EL (cell line): ENCODE data around the gene CFAP52.
"Not testable (repeated sequence)": the region's sequence is repeated elsewhere in the genome, so short reads cannot be mapped to it uniquely, and the experiment has no call there.

Experiments used
- DNase-seq: peaks from one replicate; pipeline ENCODE4 v3.0.0-alpha.2; 2016

The CFAP52 gene

DNA sequence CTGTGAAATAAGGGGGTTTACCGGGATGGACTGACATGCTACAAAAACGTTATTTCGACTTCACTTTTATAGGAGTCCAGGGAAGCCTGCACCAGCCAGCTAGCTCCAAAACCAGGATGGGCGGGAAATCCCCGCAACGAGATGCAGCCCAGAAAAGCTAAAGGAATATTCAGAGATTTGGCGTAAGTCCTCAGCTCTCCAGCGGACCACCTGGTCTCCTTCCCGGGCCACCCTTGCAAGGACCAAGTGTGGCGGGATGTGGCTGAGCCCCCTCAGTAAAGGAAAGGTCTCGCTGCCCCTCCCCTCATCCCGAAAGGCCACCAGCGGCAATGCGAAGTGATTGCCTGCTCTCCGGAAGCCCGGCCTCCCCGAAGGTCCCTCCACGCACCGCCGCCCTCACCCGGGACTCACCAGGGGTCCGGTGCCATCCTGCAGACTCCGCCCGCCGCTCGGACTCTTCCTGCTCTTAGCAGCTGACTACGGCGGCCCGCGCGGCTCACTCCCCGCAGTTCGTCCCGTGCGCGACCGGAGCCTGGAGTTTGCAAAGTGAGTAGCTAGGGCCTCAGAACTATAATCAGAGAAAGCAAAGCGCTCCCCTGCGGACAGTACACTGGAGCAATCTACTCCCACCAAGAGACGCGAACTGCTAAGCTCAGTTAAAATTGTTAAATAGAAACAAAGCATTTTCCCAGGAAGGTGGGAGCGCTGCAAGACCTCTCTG, 901 bp upstream of the CFAP52 start, which contains the start of gene STX8:
Gene STX8, minus strand, starts transcription at position 440 of the 721 bp plus-strand sequence. Its CDS starts 12 bp downstream, at position 428.
- peak; percentile 89 for DNase-seq

DNA sequence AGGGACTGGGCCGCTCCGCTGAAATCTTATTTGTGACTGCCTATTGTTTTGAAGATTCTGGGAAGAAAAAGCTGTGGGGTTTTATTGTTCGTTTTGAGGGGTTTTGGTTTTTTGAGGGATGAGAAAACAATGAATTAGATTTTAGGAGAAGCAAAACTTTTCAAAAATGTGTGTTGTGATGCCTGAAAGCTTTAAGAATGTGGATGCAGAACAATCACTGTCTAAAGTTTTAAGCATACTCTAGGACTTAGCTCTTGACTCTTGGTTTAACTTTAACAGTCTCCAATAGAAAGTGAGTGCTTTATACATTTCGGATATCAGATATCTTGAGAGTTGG, 899 bp downstream of the CFAP52 start:
- no peak for DNase-seq

DNA sequence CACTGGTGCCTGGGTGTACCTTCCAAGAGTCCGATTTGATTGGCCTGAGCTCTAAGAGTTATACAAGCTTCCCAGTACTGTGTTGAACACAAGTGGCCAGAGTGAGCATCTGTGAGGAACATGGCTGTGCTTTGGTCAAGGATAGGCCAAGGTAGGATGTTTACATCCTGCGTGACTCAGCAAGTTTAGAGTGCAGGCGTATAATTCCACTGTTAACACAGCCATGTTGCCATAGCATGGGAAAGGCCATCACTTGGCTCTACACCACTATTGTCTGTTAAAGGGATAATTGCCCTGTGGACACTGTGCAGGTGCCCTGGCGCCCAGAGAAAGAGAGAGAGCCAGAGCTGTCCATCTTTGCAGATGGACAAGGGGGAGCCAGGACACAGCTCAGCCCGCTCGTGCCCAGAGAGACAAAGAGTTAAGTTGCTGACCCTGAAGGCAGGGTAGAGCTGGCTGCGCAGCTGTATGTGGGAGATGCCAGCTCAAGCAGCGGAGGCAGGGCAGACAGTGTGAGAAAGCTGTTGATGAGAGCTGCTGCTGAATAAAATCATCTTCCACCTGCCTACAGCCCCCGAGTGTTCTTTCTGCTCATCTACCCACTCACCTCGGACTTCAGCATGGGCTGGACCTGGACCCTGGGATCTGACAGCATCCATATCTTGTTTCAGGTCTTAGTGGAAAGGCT, 11.7 kb downstream of the CFAP52 start:
- DNase-seq: no peak

DNA sequence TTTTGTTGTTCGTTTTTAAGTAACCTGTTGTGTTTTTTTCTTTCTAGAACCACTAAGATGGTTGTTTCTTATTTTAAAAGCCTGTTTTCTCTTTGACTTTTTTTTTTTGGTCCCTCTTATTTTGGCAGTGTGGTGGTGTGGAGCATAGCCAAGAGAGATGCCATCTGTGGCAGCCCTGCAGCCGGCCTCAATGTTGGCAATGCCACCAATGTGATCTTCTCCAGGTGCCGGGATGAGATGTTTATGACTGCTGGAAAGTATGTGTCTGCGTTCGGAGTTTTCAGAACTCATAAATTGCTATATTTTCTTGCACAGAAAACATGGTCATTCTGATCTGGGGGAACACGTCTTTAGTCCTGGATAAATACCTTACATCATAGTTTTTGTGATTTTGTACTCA, 17.6 kb downstream of the CFAP52 start:
- no peak for DNase-seq

DNA sequence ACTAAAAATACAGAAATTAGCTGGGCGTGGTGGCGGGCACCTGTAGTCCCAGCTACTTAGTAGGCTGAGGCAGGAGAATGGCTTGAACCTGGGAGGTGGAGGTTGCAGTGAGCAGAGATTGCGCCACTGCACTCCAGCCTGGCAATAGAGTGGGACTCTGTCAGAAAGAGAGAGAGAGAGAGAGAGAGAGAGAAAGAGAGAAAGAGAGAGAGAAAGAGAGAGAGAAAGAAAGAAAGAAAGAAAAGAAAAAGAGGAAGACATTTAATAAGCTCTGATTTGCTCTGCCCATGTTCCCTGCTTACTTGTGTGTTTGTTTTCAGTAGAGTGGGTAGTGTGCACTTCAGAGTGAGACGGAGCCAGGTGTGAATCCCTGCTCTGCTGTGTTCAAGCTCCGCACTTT, 21.2 kb downstream of the CFAP52 start:
- not testable (repeated sequence) for DNase-seq

DNA sequence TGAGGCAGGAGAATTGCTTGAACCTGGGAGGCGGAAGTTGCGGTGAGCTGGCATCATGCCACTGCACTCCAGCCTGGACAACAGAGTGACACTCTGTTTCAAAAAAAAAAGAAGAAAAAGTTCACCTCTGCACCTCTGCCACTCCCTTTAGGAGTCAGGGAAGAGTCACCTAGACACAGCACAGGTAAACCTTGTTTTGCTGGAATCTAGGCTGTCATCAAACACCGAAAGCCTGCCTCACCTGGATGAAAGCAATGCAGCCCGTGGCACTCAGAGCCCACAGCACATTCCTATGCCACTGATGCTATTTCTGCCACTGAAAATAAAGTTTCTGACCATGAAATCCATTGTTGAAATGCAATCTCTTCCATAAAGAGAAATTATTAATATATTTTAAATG, 22.2 kb downstream of the CFAP52 start:
- DNase-seq: no peak

DNA sequence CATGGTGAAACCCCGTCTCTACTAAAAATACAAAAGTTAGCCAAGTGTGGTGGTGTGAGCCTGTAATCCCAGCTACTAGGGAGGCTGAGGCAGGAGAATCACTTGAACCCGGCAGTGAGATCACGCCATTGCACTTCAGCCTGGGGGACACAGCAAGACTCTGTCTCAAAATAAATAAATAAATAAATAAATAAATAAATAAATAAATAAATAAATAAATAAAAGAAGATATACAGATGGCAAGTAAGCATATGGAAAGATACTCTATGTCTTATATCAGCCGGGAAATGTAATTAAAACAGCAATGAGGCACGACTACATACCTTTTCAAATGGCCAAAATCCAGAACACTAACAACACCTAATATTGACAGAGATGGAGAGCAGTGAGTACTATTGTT, 28.1 kb downstream of the CFAP52 start:
- DNase-seq: not testable (repeated sequence)

DNA sequence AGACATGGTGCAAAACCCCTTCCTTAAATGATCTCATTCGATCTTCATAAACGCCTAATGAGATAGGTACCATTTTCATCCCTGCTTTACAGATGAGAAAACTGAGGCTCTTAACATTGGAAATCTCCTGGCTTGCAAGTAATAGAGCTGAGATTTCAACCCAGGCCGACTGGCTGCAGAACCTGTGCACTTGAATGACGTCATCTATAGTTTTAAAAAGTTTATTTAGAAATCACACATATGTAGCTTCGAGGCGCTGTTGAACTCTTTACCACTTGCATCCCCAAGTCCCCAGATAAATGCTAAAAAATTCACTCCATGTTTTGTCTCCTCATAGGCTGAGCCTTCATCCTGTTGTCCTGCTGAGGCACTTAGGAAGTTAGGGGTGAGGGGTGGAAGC, 30.0 kb downstream of the CFAP52 start:
- no peak for DNase-seq

DNA sequence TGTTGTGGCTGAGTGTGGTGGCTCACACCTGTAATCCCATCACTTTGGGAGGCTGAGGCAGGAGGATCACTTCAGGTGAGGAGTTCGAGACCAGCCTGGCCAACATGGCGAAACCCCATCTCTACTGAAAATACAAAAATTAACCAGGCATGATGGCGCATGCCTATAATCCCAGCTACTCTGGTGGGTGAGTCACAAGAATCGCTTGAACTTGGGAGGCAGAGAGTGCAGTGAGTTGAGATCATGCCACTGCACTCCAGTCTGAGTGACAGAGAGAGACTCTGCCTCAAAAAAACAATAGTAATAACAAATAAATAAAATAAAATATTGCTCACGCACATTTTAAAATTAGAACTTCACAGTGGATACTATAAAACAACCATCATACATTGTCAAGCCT, 30.6 kb downstream of the CFAP52 start:
- DNase-seq: not testable (repeated sequence)

DNA sequence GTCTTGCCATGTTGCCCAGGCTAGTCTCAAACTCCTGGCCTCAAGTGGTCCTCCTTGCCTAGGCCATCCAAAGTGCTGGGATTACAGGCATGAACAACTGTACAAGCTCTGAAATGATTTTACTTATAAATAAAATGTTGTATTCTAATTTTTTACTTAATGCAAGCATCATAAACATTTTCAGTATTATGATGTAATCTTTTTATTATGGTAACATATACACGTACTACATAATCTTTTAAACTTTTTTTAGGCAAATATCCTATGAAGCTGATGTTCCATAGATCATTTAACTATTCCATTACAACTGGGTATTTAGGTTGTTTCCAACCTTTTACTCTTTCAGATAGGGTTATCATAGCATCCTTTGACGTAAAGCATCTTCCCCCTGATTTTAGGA, 35.1 kb downstream of the CFAP52 start:
- no peak for DNase-seq

DNA sequence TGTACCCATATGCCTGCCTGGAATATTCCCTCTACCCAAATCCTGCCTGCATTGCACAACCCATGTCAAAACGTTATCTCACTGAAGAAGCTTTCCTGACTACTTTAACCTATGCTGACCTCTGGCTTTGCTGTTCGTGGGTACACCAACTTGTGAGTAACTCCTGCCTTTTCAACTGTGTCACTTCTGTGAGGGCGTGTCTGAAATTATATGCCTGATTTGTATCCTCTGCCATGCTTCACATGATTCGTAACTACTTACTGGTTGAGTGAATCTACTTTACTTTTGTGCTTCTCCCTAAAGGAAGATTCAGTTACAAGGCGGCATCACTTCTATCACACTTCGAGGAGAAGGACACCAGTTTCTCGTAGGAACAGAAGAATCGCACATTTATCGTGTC, 35.6 kb downstream of the CFAP52 start:
- DNase-seq: no peak

DNA sequence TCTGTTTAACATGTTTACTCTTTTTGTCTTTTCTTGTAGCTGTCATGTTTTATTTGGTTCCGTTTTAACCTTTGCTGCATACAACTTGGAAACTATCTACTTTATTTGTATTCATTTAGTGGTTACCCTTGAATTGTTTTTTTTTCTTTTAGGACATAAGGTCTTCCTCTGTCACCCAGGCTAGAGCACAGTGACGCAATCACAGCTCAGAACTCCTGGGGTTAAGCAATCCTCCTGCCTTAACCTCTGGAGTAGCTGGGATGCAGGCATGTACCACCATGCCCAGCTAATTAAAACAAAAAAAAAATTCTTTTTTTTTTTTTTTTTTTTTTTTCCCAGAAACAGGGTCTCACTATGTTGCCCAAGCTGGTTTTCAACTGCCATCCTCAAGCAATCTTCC, 39.0 kb downstream of the CFAP52 start:
- DNase-seq: no peak

DNA sequence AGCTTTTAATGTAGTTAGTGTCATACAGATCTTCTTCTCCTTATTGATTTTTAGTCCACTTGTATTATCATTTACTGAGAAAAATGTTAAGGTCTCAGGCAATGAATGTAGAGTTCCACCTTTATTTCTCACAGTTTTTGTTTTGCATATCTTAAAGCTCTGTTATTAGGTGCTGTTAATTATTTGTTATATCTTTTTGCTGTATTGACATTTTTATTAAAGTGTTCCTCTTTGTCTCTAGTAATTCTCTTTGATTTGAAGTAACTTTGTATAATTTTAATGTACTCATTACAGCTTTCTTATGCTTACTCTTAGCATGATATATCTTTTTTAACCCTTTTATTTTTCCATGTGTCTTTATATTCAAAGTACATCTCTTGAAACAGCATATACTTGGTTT, 46.5 kb downstream of the CFAP52 start:
- no peak for DNase-seq

DNA sequence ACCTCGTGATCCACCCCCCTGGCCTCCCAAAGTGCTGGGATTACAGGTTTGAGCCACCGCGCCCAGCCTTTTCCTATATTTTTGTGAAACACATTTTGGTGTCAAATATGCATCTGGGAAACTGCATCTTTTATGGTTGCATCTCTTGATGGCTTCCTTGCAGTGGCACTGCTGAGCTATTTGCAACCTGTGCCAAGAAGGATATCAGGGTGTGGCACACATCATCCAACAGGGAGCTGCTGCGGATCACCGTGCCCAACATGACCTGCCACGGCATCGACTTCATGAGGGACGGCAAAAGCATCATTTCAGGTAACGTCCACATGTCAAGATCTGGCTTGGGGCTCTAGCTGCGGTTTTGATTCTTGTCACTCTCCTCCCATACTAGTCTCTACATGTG, 52.1 kb downstream of the CFAP52 start:
- no peak for DNase-seq

DNA sequence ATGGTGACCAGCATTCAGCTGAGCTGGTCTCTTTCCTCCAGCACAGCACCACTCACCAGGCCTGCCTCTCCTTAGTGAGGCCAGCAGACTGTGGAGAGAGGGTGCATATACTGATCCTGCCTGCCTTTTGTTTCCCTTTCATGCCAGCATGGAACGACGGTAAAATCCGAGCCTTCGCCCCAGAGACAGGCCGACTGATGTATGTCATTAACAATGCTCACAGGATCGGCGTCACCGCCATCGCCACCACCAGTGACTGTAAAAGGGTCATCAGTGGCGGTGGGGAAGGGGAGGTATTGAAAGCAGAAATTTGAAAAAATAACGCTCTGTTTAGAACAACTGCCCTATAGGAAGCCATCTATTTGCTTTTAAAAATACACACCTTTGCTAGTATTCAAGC, 56.3 kb downstream of the CFAP52 start:
- no peak for DNase-seq

DNA sequence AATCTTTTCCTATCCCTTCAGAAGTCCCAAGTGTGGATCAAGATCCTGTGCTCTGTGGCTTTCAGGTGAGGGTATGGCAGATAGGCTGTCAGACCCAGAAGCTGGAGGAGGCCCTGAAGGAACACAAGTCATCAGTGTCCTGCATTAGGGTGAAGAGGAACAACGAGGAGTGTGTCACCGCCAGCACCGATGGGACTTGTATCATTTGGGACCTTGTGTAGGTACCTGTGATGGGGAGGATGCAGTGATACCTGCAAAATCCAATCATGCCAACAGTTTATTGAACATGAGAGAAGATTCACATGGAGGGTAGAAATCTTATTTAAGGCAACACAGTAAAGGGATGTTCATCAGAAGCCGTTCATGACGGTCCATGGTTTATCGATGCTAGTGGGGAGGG, 58.9 kb downstream of the CFAP52 start:
- DNase-seq: no peak

DNA sequence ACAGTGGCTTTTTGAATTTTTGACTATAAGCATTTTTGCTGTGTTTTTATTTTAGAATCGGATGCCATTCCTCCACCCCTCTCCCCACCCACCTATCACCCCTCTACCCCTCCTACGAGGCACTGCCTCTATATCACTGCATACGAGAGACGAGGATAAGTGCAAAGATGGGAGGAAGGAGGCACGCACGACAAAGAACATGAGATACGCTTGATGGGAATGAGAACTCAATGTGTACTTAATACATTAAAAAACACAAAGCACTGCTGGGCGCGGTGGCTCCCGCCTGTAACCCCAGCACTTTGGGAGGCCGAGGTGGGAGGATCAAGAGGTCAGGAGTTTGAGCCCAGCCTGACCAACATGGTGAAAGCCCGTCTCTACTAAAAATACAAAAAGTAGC, 60.1 kb downstream of the CFAP52 start:
- DNase-seq: no peak

DNA sequence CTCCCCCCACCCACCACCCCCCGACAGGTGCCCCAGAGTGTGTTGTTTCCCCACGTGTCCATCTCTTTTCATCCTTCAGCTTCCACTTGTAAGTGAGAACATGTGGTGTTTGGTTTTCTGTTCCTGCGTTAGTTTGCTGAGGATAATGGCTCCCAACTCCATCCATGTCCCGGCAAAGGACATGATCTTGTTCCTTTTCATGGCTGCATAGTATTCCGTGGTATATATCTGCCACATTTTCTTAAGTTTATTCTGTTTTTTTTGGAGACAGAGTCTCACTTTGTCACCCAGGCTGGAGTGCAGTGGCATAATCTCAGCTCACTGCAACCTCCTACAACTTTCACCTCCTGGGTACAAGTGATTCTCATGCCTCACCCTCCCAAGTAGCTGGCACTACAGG, 63.9 kb downstream of the CFAP52 start:
- not testable (repeated sequence) for DNase-seq

DNA sequence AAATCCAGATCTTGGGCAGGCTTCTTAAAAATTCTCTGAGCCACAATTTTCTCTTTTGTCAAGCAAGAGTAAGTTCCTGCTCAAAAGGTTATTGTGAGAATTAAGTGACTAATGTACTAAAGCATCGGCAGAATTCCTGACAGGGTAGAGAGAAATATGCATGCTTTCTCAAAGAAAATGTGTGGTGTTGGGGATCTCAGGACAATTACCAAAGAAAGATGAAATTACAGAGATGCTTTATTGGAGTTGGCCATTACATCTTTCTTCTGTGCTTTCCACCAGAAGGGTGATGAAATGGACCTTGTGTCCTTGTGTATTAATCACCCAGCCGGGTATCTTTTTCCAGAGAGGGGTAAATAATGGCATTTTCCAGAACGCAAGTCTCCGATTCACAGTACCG, 67.2 kb downstream of the CFAP52 start:
- peak; percentile 22 for DNase-seq

DNA sequence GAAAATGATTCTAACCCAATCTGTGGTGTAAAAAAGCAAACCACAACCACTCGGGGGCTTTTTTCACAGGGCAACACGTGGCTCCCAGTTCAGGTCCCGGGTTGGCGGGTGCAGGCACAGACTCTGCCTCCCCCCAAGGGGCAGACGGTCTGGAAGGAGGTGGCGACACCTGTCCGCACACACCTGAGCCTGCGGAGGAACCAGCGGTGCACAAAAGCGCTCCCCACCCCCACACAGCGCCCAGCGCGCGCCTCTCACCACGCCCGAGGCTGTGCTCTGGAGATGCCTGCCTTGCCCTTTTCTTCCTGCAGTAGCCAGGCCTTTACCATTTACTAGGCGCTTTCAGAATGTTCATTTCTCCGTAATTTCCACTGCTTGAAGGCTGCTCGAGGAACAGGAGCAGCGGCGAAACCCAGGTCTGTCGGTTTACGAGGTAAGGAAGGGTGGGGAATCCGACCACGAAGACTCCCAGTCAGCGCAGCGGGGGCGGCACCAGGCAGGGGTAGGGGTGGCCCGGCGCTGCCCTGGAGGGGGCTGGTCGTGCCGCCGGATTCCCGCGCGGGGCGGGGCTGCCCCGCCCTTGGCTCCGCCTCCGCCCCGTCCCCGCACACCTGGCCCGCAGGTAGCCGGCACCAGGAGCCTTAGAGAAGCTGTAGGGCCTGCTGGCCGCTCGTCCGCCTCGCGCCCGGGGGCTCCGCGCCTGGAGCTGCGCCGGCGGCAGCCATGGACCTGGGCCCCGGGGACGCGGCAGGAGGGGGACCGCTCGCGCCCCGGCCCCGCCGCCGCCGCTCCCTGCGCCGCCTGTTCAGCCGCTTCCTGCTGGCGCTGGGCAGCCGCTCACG, 68.7 kb downstream of the CFAP52 start, which contains the start of gene USP43:
Gene USP43, plus strand, starts transcription at position 608 of the 842 bp plus-strand sequence. Its CDS starts 116 bp downstream, at position 724.
- DNase-seq: peak; percentile 45

DNA sequence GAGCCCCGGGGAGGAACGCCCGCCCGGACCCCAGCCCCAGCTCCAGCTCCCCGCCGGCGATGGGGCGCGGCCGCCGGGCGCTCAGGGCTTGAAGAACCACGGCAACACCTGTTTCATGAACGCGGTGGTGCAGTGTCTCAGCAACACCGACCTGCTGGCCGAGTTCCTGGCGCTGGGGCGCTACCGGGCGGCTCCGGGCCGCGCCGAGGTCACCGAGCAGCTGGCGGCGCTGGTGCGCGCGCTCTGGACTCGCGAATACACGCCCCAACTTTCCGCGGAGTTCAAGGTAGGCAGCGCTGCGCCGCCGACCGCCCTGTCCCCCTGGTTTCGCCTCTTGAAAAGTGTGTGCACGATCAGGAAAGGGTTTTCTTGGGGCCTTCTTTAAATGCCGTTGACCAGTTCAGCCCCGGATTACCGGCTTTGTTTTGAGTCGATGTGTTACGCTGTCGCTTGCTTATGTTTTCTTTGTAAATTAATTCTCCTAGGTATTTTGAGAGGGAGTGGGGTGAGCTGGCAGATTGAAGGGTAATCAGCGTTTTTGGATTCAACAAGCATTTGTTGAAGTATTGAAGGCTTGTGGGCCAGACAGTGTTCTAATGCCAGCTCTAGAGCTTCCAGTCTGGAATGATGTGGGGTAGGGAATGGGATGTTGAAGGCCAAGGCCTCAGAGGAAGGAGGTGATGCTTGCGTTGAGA, 69.6 kb downstream of the CFAP52 start:
- peak; percentile 31 for DNase-seq

DNA sequence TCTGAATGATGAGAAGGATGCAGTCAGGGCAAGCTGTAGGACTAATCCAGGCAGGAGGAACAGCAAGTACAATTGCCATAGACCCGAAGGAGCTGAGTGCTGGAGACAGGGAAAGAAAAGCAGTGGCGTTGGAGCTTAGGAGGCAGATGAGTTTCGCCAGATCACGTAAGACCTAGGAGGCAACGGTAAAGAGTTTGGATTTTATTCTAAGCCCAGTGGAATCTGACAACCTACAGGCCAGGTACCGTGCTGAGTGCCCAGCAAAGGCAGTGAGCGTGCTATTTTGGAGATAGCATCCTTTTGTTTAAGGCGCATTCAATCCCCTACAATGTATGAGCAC, 70.1 kb downstream of the CFAP52 start:
- DNase-seq: peak; percentile 4

DNA sequence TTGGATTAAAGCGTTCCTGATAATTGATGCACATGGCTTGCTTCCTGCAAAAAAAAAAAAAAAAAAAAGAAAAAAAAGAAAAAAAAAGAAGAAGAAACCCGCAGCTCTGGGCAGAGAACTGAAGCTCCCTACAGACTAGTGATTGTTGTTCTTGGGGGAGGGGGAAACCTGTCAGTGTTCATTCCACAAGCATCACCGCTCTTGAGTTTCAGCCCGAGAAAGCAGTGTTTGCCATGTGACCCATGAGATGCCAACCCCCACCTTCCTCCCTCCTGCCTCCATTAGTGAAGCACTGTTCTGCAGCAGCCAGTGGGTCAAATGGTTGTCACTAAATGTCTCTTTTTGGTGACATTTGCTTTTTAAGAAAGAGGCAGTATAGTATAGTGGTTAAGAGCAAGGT, 70.6 kb downstream of the CFAP52 start:
- DNase-seq: no peak
